Stomach (tissue), 9 donors: ENCODE measurements around the gene PPARA. TPM values are rescaled to one million over a fixed set of nuclear protein-coding genes. Genes with fewer than 3 reads are reported as not detected.

Source experiments
- DNase-seq, 2 donors: peaks; one replicate each; pipeline versions ENCODE4 v3.0.0 to v3.0.0-alpha.2; 2013 to 2019
- H3K27ac ChIP-seq, 5 donors: fragments of 200-600 bp in 4 of 5; sonication (generic) in 4 of 5; one replicate each; pipeline ENCODE4 v1.5.1; 2013 to 2019; ENCODE audit warnings: mild to moderate bottlenecking in 1 of 5, moderate library complexity in 1 of 5
- H3K27me3 ChIP-seq, 3 donors: fragments of 200-600 bp; sonication (generic); one replicate each; pipeline ENCODE4 v1.5.1; 2017 to 2019; ENCODE audit warnings: mixed run types in 1 of 3
- H3K36me3 ChIP-seq, 4 donors: fragments of 200-600 bp; sonication (generic); 1 replicate in 3 of 4; 2 replicates in 1 of 4; pipeline ENCODE4 v1.5.1; 2016 to 2019
- H3K4me1 ChIP-seq, 4 donors: fragments of 200-600 bp; sonication (generic); one replicate each; pipeline ENCODE4 v1.5.1; 2016 to 2019
- H3K4me3 ChIP-seq, 4 donors: fragments of 200-600 bp; sonication (generic) in 3 of 4; one replicate each; pipeline ENCODE4 v1.5.1; 2016 to 2019; ENCODE audit warnings: mild to moderate bottlenecking in 1 of 4
- H3K9me3 ChIP-seq, 4 donors: fragments of 200-600 bp; sonication (generic); one replicate each; pipeline ENCODE4 v1.5.1; 2016 to 2019
- CTCF ChIP-seq, 7 experiments: fragments of 450-650 bp in 4 of 7; fragments of 200-600 bp in 3 of 7; sonication (generic) in 3 of 7; IDR thresholded peaks; one replicate each; pipeline ENCODE4 v1.5.1; 2016 to 2019; ENCODE audit warnings: antibody characterized with exemption in 7 of 7, control low read depth in 2 of 7, mild to moderate bottlenecking in 1 of 7
- EP300 ChIP-seq: sonication (generic); formaldehyde crosslinking; IDR thresholded peaks from one replicate; pipeline ENCODE4 v1.6.1; 2017; ENCODE audit warnings: antibody characterized with exemption
- POLR2A ChIP-seq, 4 donors: fragments of 450-650 bp; IDR thresholded peaks; one replicate each; pipeline ENCODE4 v1.6.1; 2016; ENCODE audit warnings: antibody characterized with exemption in 4 of 4, control low read depth in 2 of 4, mild to moderate bottlenecking in 1 of 4, moderate library complexity in 1 of 4
- POLR2AphosphoS5 ChIP-seq, 3 donors: sonication (generic); formaldehyde crosslinking; IDR thresholded peaks; one replicate each; pipeline ENCODE4 v1.6.1; 2016; ENCODE audit warnings: antibody characterized with exemption in 3 of 3
- WGBS, 5 donors: extraction: QIAGEN DNeasy Blood & Tissue Kit in 3 of 5; methylation state at CpG; one replicate each; pipeline versions ENCODE4 v1.1.5 to v1.1.7; 2013 to 2018; 5-methylcytosine and 5-hydroxymethylcytosine counted together
- intact Hi-C: fragments of 100-400 bp; cut with DNase I; formaldehyde crosslinking; loops from one replicate; pipeline ENCODE4 v1.15.1; 2023; ENCODE audit warnings: low total_unique reads
- polyA plus RNA-seq, 3 donors: library from polyadenylated mRNA; stranded (reverse); fragments of 200-250 nt; gene quantifications; one replicate each; pipeline ENCODE4 v1.2.3, GENCODE V29; 2013
- total RNA-seq, 5 donors: library from RNA; depleted of rRNA; stranded (reverse); fragments of >200 nt; gene quantifications; one replicate each; pipeline versions ENCODE4 v1.1.0 to v1.2.3, GENCODE V29; 2014 to 2016
- donor health status: healthy with polysubstance abuse.
- donor health status: Bipolar disorder and iron deficiency.
- donor health status: healthy.

PPARA gene
- total and polyA plus RNA-seq, 8 donors: 3.4 to 28.8 (median 11.6) TPM

DNA sequence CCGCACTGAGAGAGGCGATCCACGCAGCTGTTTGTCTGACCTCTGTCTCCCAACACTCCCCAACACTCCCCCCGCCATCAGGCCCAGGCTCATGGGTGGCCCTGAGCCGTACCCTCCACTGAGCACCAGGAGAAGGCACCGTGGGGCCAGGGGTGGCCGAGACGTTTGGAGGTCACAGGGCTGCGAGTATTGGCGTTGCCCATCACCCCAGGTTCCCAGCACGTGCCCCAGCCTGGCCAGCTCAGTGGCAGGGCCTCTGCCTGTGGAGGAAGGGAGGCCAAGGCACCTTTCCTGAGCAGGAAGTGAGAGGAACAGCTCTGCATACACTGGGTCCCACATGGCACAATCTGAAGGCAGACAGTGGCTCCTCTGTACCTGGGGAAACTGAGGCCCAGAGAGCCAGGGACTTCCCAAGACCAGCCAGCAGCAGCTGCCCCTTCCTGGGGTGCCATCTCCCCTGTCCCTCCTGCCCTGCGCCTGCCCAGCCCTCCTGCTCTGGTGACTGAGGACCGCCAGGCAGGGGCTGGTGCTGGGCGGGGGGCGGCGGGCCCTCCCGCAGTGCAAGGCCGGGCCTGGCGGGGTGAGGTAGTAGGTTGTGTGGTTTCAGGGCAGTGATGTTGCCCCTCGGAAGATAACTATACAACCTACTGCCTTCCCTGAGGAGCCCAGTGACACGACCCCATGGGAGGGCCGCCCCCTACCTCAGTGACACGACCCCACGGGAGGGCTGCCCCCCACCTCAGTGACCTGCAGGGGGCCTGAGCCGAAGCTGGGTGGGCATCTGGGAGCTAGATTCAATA is 37.0 kb upstream of the PPARA start:
- Histone ChIP-seq H3K4me1 (peaks cover 75 to 88% (median 83%) of the 10 kb centered on the region in 4 donors), H3K27me3 (no peaks in the 10 kb centered on the region), H3K9me3 (no peaks in the 10 kb centered on the region), H3K36me3 (peaks cover 38 to 60% (median 54%) of the 10 kb centered on the region in 4 donors), H3K4me3 (no peak overlapping the region), H3K27ac (peak overlapping the region; percentile 39 to 91 (median 86))
- 59 to 75% (median 66%) methylated on average over 9 to 25 of the region's 25 CpGs for WGBS, 5 donors
- TF ChIP-seq POLR2AphosphoS5 (IDR thresholded peaks at IDR 0.05) (peak in 1 of 3 donors; percentile 4), CTCF (IDR thresholded peaks at IDR 0.05) (no peak), POLR2A (IDR thresholded peaks at IDR 0.05) (no peak)
- no peak for DNase-seq
- intact Hi-C loops: no loop called here

DNA sequence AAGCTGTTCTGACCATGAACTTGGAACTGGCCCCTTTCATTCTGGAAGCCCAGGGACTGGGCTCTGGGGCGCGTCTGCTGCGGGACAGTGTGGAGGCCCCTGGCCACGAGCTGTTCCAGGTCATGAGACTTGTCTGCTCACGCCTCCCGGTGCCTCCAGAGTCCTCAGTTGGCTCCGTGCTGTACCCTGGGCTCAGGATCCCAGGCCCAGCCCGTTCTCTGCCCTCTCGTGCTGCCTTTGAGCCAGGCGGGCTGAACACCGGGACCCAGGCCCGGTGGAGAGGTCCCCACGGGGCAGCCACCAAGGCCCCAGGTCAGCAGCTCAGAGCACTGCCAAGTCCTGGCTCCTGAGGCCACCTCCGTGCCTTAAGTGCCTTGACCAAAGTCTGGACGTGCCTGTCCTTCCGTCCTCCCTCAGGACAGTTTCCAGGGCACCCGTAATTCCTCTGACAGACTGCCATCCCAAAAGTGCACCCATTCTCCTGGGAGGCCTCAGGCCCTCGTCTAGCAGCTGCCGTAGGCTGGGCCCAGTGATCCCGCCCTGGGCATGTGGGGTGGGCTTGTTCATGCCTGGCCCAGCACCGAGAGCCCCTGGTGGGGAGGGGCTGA is 36.3 kb upstream of the PPARA start:
- H3K27ac ChIP-seq: peak overlapping the region; percentile 39 to 91 (median 86)
- H3K27me3 ChIP-seq: no peaks in the 10 kb centered on the region
- TF ChIP-seq POLR2A (IDR thresholded peaks at IDR 0.05) (no peak), POLR2AphosphoS5 (IDR thresholded peaks at IDR 0.05) (no peak)
- peaks cover 38 to 53% (median 48%) of the 10 kb centered on the region in 4 donors for H3K36me3 ChIP-seq
- intact Hi-C loops: no loop called here
- no peak for DNase-seq
- 41 to 62% (median 59%) methylated on average over 10 to 21 of the region's 21 CpGs for WGBS, 5 donors
- H3K4me3 ChIP-seq: no peak overlapping the region
- peaks cover 68 to 82% (median 76%) of the 10 kb centered on the region in 4 donors for H3K4me1 ChIP-seq
- no peaks in the 10 kb centered on the region for H3K9me3 ChIP-seq

- Histone ChIP-seq H3K27ac (peak overlapping the region; percentile 39 to 91 (median 86)), H3K4me3 (no peak overlapping the region), H3K4me1 (peaks cover 61 to 82% (median 69%) of the 10 kb centered on the region in 4 donors), H3K36me3 (peaks cover 33 to 46% (median 41%) of the 10 kb centered on the region in 4 donors), H3K27me3 (no peaks in the 10 kb centered on the region), H3K9me3 (no peaks in the 10 kb centered on the region)
- intact Hi-C loops: loop anchor here (5.0 kb wide), 1 partner anchor 112 kb away; no protein-coding TSS in a partner anchor
- TF ChIP-seq CTCF (IDR thresholded peaks at IDR 0.05) (no peak), POLR2A (IDR thresholded peaks at IDR 0.05) (no peak), POLR2AphosphoS5 (IDR thresholded peaks at IDR 0.05) (no peak), EP300 (no peak)
- WGBS, 5 donors: 26 to 41% (median 31%) methylated on average over 11 to 15 of the region's 15 CpGs
- peak in 1 of 2 donors; percentile 30 for DNase-seq
These were observed 35.6 kb upstream of the PPARA start for GRCh38 chr22:46114518-46115387.

DNA sequence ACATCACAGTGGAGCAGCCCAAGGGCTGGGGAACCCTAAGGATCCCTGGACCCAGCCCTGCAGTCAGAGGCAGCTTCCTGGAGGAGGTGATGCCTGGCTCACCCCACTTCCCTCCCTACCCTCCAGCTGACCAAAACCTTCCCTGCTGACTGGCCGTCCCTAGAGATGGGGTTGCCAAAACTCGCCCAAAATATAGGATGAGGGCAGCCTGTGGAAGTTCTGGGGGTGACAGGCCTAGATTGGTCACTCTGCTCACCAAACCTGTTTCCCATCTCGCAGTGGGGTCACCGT is 35.0 kb upstream of the PPARA start:
- no peak for TF ChIP-seq POLR2AphosphoS5 (IDR thresholded peaks at IDR 0.05)
- no peak for TF ChIP-seq CTCF (IDR thresholded peaks at IDR 0.05)
- TF ChIP-seq EP300: no peak
- TF ChIP-seq POLR2A (IDR thresholded peaks at IDR 0.05): no peak
- Histone ChIP-seq H3K27me3 (no peaks in the 10 kb centered on the region), H3K27ac (peak overlapping the region; percentile 39 to 91 (median 86)), H3K36me3 (peaks cover 27 to 40% (median 35%) of the 10 kb centered on the region in 4 donors), H3K4me1 (peaks cover 55 to 82% (median 64%) of the 10 kb centered on the region in 4 donors), H3K4me3 (no peak overlapping the region), H3K9me3 (no peaks in the 10 kb centered on the region)
- no peak for DNase-seq
- intact Hi-C loops: loop anchor here (5.0 kb wide), 1 partner anchor 113 kb away; no protein-coding TSS in a partner anchor
- 37 to 53% (median 46%) methylated on average over 3 to 4 of the region's 4 CpGs for WGBS, 5 donors
